SK-N-MC (cell line): Measurements from ENCODE around the gene COQ8B.

Experiments used
- EZH2 ChIP-seq: fragments of 200-600 bp; sonication (generic); IDR thresholded peaks from one replicate; pipeline ENCODE4 v1.6.1; 2017; ENCODE audit warnings: antibody characterized with exemption
- FOXP2 ChIP-seq: optimal IDR thresholded peaks from 2 replicates; pipeline ENCODE3; 2011; ENCODE audit warnings: mild to moderate bottlenecking, moderate library complexity; ENCODE audit not compliant: insufficient read depth; ENCODE audit errors: extremely low read length, control extremely low read depth
- POLR2AphosphoS5 ChIP-seq: IDR thresholded peaks from 2 replicates; pipeline ENCODE4 v1.6.1; 2012; ENCODE audit warnings: mild to moderate bottlenecking, low read depth, low read length, borderline replicate concordance

GRCh38 chr19:40691421-40692211 is 25.1 kb downstream of the COQ8B start:
- TF ChIP-seq EZH2 (no peak), FOXP2 (no peak), POLR2AphosphoS5 (no peak)
